AG09309 (cell line): ENCODE data around the gene RELN.

Experiments used
- DNase-seq: peaks from one replicate; pipeline ENCODE4 v3.0.0-alpha.2; 2010; ENCODE audit warnings: low read depth
- H3K4me3 ChIP-seq: 2 replicates; pipeline ENCODE4 v1.5.1; 2011; ENCODE audit warnings: mild to moderate bottlenecking, low read depth, low read length, moderate library complexity; ENCODE audit not compliant: control insufficient read depth
- CTCF ChIP-seq: IDR thresholded peaks from 2 replicates; pipeline ENCODE4 v1.5.1; 2011; ENCODE audit warnings: mild to moderate bottlenecking, low read depth, low read length, inconsistent platforms; ENCODE audit not compliant: insufficient read depth, control insufficient read depth; ENCODE audit errors: missing control alignments

Gene RELN

GRCh38 chr7:103626776-103627175, 362.7 kb downstream of the RELN start:
- H3K4me3 ChIP-seq, result no peak overlapping the region
- DNase-seq, result no peak
- TF ChIP-seq CTCF, result no peak

GRCh38 chr7:103622274-103622673, 367.2 kb downstream of the RELN start:
- TF ChIP-seq CTCF, result no peak
- H3K4me3 ChIP-seq, result no peak overlapping the region
- DNase-seq, result no peak

GRCh38 chr7:103613655-103614642, 375.5 kb downstream of the RELN start:
- no peak overlapping the region for H3K4me3 ChIP-seq
- peak; percentile 32 for TF ChIP-seq CTCF
- DNase-seq, result no peak

- DNase-seq, result no peak
- no peak for TF ChIP-seq CTCF
Observed at GRCh38 chr7:103609778-103610177, 379.7 kb downstream of the RELN start.

GRCh38 chr7:103605640-103606039, 383.8 kb downstream of the RELN start:
- H3K4me3 ChIP-seq, result no peak overlapping the region
- no peak for TF ChIP-seq CTCF
- DNase-seq, result no peak

More at GRCh38 chr7:103609778-103610177, 379.7 kb downstream of the RELN start:
- H3K4me3 ChIP-seq, result no peak overlapping the region

- no peak for TF ChIP-seq CTCF
- no peak overlapping the region for H3K4me3 ChIP-seq
- DNase-seq, result no peak
Observed at GRCh38 chr7:103598326-103598905, 391.0 kb downstream of the RELN start.
